ENCODE data around the gene HEMK1.

The HEMK1 gene

GRCh38 chr3:50581459-50581842 lies 12.1 kb downstream of the HEMK1 start:
- DNase-seq (ENCODE audit: low read depth), result no peak
- no peak overlapping the region for H3K4me3 ChIP-seq (ENCODE audit: control insufficient read depth, low read depth, low read length)
- no peak for TF ChIP-seq CTCF (conservative IDR thresholded peaks at IDR 0.05; ENCODE audit: control insufficient read depth, insufficient read depth, low read depth, low read length)

GRCh38 chr3:50582083-50582482 lies 12.8 kb downstream of the HEMK1 start:
- no peak for TF ChIP-seq CTCF (conservative IDR thresholded peaks at IDR 0.05; ENCODE audit: control insufficient read depth, insufficient read depth, low read depth, low read length)

GRCh38 chr3:50583897-50584296 lies 14.6 kb downstream of the HEMK1 start:
- peak; percentile 64 for DNase-seq (ENCODE audit: low read depth)
- no peak overlapping the region for H3K4me3 ChIP-seq (ENCODE audit: control insufficient read depth, low read depth, low read length)
- TF ChIP-seq CTCF (conservative IDR thresholded peaks at IDR 0.05; ENCODE audit: control insufficient read depth, insufficient read depth, low read depth, low read length), result no peak

More at GRCh38 chr3:50582083-50582482, 12.8 kb downstream of the HEMK1 start:
- no peak for DNase-seq (ENCODE audit: low read depth)
- H3K4me3 ChIP-seq (ENCODE audit: control insufficient read depth, low read depth, low read length), result no peak overlapping the region

GRCh38 chr3:50584391-50584790 lies 15.1 kb downstream of the HEMK1 start:
- no peak for TF ChIP-seq CTCF (conservative IDR thresholded peaks at IDR 0.05; ENCODE audit: control insufficient read depth, insufficient read depth, low read depth, low read length)
- H3K4me3 ChIP-seq (ENCODE audit: control insufficient read depth, low read depth, low read length), result no peak overlapping the region
- peak; percentile 40 for DNase-seq (ENCODE audit: low read depth)

GRCh38 chr3:50585919-50586762 lies 16.8 kb downstream of the HEMK1 start:
- no peak for DNase-seq (ENCODE audit: low read depth)
- H3K4me3 ChIP-seq (ENCODE audit: control insufficient read depth, low read depth, low read length), result no peak overlapping the region

GRCh38 chr3:50586763-50587070 lies 17.4 kb downstream of the HEMK1 start:
- DNase-seq (ENCODE audit: low read depth), result no peak
- no peak overlapping the region for H3K4me3 ChIP-seq (ENCODE audit: control insufficient read depth, low read depth, low read length)
- TF ChIP-seq CTCF (conservative IDR thresholded peaks at IDR 0.05; ENCODE audit: control insufficient read depth, insufficient read depth, low read depth, low read length), result no peak

More at GRCh38 chr3:50585919-50586762, 16.8 kb downstream of the HEMK1 start:
- no peak for TF ChIP-seq CTCF (conservative IDR thresholded peaks at IDR 0.05; ENCODE audit: control insufficient read depth, insufficient read depth, low read depth, low read length)
